Measurements from ENCODE around the gene RHOJ.

Gene RHOJ

GRCh38 chr14:63209160-63209559, 4.9 kb downstream of the RHOJ start:
- no peak for DNase-seq (ENCODE audit: low read depth)

GRCh38 chr14:63210812-63211211, 6.6 kb downstream of the RHOJ start:
- DNase-seq (ENCODE audit: low read depth): no peak
- no peak overlapping the region for H3K4me3 ChIP-seq (ENCODE audit: low read depth, low read length)
- TF ChIP-seq CTCF (IDR thresholded peaks at IDR 0.05; ENCODE audit: low read depth, low read length): no peak
- TF ChIP-seq POLR2A (IDR thresholded peaks at IDR 0.05; ENCODE audit: extremely low read depth, insufficient read length): no peak
- no peak for TF ChIP-seq MAX (IDR thresholded peaks at IDR 0.05; ENCODE audit: low read depth, low read length)

More at GRCh38 chr14:63209160-63209559, 4.9 kb downstream of the RHOJ start:
- TF ChIP-seq MAX (IDR thresholded peaks at IDR 0.05; ENCODE audit: low read depth, low read length): no peak
- TF ChIP-seq POLR2A (IDR thresholded peaks at IDR 0.05; ENCODE audit: extremely low read depth, insufficient read length): no peak
- no peak for TF ChIP-seq MYC (IDR thresholded peaks at IDR 0.05; ENCODE audit: low read depth, low read length)
- TF ChIP-seq CTCF (IDR thresholded peaks at IDR 0.05; ENCODE audit: low read depth, low read length): no peak
- no peak overlapping the region for H3K4me3 ChIP-seq (ENCODE audit: low read depth, low read length)

GRCh38 chr14:63212209-63212608, 8.0 kb downstream of the RHOJ start:
- no peak overlapping the region for H3K4me3 ChIP-seq (ENCODE audit: low read depth, low read length)
- DNase-seq (ENCODE audit: low read depth): no peak
- TF ChIP-seq POLR2A (IDR thresholded peaks at IDR 0.05; ENCODE audit: extremely low read depth, insufficient read length) (no peak), MAX (IDR thresholded peaks at IDR 0.05; ENCODE audit: low read depth, low read length) (no peak), CTCF (IDR thresholded peaks at IDR 0.05; ENCODE audit: low read depth, low read length) (no peak), MYC (IDR thresholded peaks at IDR 0.05; ENCODE audit: low read depth, low read length) (no peak)

GRCh38 chr14:63212776-63213500, 8.7 kb downstream of the RHOJ start:
- no peak for DNase-seq (ENCODE audit: low read depth)
- TF ChIP-seq MYC (IDR thresholded peaks at IDR 0.05; ENCODE audit: low read depth, low read length) (no peak), POLR2A (IDR thresholded peaks at IDR 0.05; ENCODE audit: extremely low read depth, insufficient read length) (no peak), MAX (IDR thresholded peaks at IDR 0.05; ENCODE audit: low read depth, low read length) (no peak), CTCF (IDR thresholded peaks at IDR 0.05; ENCODE audit: low read depth, low read length) (no peak)

GRCh38 chr14:63214417-63215196, 10.4 kb downstream of the RHOJ start:
- H3K4me3 ChIP-seq (ENCODE audit: low read depth, low read length): no peak overlapping the region
- TF ChIP-seq POLR2A (IDR thresholded peaks at IDR 0.05; ENCODE audit: extremely low read depth, insufficient read length): no peak
- TF ChIP-seq CTCF (IDR thresholded peaks at IDR 0.05; ENCODE audit: low read depth, low read length): no peak
- TF ChIP-seq MAX (IDR thresholded peaks at IDR 0.05; ENCODE audit: low read depth, low read length): no peak
- no peak for TF ChIP-seq MYC (IDR thresholded peaks at IDR 0.05; ENCODE audit: low read depth, low read length)
- DNase-seq (ENCODE audit: low read depth): no peak

More at GRCh38 chr14:63212776-63213500, 8.7 kb downstream of the RHOJ start:
- H3K4me3 ChIP-seq (ENCODE audit: low read depth, low read length): no peak overlapping the region
